NCI-H2029 treated with DMSO at 0.1 percent for 48 hours (cell line): ENCODE results near the gene PSMD9.
"Not testable (repeated sequence)": the region's sequence is repeated elsewhere in the genome, so short reads cannot be mapped to it uniquely, and the experiment has no call there.

Source experiments
- DNase-seq: peaks from one replicate; lab custom pipeline; 2025; lab: John Stamatoyannopoulos, UW

PSMD9 gene

DNA sequence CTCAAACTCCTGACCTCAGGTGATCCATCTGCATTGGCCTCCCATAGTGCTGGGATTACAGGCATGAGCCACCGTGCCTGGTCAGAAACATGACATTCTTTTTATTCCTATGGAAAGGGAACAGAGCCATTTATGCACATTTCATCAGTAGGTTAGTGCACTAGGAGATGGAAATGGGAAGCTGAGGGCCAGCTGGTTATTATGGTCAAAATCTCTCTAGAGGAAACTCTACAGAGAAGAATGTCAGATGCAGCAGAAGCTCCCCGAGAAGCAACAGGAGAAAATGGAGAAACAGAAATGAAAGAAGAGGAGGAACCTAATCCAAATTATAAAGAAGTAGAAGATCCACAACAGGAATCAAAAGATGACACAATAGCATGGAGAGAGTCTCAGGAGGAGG is 32.5 kb downstream of the PSMD9 start:
- DNase-seq = no peak

DNA sequence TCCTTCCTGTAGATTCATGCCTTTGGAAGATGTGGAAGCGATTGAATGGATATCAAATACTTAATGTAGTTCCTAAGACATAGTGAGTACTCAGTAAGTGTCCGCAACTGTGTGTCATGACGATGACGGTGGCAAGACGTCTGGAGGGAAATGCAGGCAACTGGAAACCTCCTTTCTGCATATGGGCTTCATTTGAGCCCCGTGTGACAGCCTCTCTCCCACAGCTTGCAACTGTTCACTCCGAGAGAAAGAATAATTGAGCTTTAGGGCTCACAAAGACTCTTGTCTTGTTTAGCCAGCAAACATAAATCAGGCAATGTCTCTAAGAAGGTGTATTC is 36.7 kb downstream of the PSMD9 start:
- DNase-seq = no peak

DNA sequence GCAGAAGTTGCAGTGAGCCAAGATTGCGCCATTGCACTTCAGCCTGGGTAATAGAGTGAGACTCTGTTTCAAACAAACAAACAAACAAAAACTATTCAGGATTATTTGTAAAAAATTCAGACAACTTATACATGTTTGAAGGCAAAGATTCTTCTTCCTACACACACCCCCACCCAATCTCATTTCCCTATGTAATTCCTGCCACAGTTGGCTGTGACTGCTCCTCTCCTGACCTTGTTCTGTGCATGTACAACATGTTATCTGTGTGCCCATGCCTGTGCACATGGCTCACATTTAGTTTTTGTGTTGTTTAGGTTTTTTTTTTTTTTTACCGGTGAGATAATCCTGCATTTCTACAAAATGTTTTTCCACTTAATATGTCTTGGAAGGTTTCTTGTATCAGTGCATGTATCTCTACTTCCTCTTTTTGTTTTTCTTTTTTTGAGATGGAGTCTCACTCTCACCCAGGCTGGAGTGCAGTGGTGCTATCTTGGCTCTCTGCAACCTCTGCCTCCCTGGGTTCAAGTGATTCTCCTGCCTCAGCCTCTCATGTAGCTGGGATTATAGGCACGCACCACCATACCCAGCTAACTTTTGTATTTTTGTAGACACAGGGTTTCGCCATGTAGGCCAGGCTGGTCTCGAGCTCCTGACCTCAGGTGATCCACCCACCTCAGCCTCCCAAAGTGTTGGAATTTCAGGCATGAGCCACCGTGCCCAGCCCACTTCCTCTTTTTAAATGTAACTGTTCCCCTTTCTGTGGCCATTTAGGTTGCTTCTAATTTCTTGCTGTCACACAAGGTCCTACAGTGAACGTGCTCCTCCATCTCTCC is 38.5 kb downstream of the PSMD9 start:
- no peak for DNase-seq

DNA sequence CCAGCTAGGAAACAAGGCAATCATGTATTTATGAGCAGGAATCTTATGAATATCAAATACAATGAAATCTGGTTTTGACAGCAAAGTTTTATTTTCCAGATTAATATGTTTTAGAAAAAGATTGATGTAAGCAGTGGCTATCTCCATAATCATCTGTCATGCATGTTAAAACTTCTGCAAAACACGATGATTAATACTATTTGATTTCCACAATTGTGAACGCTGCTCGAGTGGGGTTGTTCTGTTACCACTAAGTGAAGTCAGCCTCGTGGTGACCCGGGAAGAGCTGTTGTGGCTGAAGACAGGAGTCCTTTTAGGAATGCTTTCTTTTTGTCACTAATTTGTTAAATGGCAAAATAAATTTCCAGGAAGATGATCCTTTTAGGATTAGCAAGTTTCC is 39.2 kb downstream of the PSMD9 start:
- DNase-seq = no peak

DNA sequence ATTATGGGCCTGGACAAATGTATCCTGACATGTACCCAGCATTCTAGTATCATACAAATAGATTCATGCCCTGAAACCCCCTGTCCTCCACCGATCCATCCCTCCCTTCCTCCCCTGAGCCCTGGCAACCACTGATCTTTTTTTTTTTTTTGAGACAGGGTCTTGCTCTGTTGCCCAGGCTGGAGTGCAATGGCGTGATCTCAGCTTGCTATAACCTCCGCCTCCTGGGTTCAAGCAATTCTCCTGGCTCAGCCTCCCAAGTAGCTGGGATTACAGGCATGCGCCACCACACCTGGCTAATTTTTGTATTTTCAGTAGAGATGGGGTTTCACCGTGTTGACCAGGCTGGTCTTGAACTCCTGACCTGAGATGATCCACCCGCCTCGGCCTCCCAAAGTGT is 41.0 kb downstream of the PSMD9 start:
- not testable (repeated sequence) for DNase-seq

DNA sequence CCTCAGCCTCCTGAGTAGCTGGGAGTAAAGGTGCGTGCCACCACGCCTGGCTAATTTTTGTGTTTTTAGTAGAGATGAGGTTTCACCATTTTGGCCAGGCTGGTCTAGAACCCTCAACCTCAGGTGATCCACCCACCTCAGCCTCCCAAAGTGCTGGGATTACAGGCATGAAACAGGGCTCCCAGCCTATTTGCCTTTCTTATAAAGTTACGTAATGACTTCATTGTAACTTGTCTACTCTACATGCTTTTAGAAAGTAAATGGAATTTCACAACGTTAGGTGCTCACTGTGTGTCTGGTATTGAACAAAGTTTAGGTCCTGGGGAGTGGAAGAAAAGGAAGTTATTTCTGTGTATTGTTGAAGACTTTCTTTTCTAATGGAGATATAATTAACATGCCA is 42.3 kb downstream of the PSMD9 start:
- DNase-seq = no peak

DNA sequence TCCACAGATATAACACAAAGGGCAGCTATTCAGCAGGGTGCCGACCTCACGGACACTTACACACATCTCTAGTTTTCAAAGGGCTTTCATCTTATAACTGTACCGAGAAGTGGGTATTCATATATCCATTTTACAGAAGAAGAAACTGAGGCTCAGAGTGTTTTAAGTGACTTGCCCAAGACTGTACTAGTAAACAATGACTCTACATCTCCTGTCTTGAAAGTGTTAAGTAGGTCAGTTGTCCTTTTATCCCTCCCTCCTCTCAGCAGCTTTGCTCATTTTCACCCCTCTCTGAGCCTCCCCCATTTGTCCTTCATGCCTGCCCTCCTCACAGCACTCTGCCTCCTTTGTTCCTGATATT is 43.6 kb downstream of the PSMD9 start:
- no peak for DNase-seq

DNA sequence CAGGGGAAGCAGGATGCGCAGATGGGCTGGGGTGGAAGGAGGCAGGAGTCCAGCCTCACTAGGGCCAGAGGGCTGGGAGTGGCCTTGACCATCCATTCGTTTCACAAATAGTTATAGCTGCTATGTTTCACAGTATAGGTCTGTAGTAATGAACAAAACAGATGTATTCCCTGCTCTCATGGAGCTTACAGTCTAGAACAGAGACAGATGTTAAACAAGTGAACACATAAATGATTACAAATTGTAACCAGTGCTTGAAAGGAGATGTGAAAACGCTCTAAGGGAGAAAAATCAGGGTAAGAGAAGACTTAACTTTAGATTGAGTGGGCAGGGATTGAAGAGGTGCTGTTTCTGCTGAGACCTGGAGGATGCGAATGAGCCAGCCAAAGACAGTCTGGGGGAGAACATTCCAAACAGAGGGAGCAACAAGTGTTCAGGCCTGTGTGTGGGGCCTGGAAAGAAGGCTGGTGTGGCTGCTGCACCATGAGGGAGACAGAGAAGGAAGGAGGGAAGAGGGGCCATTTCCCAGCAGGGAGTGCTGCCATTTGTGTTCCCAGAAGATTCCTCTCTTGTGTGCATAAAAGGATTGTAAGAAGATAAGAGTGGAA is 44.4 kb downstream of the PSMD9 start:
- no peak for DNase-seq

DNA sequence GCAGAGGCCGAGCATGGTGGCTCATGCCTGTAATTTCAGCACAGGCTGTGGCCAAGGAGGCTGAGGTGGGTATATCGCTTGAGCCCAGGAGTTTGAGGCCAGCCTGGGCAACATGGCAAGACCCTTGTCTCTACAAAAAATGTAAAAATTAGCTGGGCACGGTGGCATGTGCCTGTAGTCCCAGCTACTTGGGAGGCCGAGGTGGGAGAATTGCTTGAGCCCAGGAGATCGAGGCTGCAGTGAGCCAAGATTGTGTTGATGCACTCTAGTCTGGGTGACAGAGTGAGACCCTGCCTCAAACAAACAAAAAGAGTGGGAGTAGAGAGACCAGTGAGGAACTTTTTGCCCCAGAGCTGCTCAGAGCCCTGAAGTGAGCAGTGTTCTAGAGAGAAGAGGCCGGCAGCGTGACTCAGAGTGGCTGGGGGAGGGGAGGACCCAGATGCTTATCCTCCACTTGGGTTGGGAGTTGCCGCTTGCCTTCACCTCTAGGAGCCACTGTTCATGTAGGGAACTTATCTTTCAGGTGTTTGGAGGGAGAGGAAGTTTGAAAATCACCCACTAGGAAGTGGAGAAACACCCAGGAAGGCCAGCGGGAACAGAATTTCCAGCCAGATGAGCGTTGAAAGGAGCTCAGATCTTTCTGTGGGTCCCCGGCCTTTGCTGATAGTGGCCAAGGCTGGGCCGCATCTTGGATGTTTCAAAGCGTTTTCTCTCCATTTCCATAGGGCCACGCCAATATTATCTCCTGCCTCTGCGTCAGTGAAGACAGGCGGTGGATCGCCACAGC is 45.1 kb downstream of the PSMD9 start:
- no peak for DNase-seq

DNA sequence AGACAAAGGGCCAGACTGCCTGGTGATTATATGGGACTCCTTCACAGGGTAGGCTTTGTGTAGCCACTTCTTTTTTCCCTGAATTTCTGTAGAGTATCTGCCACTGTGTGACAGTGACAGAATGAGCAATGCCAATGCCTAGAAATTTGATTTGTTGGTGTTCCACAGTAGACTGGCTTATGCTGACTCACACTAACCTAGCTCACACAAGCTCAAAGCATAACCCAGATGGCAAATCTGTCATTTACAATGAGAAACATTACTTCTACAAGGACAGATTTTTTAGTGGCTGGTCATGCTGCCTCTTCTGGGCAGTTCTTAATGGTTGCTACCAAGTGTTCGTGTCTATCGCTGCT is 45.7 kb downstream of the PSMD9 start:
- DNase-seq = no peak

DNA sequence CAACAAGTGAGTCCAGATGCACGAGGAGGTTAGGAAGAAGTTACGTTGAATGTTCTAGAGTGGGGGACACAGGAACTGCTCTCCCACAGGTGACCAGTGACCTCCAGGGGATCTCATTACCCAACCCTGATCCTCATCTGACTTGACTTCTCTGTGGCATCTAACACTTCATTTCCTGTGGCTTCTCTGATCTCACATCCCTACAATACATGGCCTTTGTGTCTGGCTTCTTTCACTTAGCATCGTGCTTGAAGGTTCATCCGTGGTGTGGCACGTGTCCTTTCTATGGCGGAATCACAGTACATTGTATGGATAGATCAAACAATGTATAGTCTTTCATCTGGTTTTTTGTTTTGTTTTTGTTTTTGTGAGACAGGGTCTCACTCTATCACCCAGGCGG is 49.1 kb downstream of the PSMD9 start:
- DNase-seq = no peak

DNA sequence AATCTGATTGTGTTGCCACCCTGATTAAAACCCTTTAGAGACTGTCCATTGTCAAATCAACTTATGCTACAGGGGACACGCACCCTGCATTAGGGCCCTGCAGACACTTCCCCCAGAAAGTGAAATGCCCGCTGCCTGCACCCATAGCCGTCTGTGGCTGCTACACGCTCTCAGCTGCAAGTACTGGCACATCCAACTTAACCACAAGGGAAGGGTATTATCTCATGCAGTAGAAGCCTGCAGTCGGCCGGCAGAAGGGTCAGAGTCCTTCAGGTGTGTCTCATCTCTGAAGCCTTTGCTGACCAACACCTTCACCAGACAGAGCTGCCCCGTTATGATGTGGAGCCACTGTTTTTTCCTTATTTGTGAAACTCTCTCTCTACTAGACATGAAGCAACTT is 50.6 kb downstream of the PSMD9 start:
- DNase-seq = no peak

DNA sequence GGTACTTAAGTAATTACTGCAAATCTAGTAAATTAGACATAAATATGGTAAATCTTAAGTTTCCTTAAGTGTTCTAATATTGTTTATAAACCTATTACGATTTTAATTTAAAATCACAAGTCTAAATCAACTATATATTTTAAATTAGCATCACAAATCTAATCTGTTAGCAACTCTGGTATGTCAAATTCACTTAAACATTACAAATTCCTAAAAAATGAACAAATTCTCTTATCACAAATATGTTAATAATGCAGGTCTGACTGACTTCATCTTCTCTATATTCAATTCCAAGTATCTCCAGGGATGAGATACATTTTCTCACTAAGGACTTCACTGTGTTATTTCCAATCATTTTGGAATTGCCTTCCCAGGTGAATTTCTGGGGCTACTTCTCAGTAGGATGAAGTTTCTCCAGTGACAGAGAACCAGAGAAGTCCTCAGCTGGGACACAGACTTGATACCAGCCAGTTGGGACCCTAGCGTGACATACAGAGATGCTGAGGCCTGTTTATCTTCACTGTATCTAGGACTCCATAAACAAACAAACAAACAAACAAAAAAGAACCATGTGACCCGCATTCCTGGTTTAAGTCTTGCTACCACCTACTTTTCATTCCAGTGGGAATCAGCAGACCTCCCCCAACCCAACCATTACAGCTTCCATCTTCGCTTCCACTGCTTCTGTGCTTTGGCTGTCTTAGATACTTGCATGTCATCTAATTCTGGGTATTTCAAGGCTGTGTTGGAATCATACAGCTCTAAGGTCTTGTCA is 51.6 kb downstream of the PSMD9 start:
- DNase-seq = no peak

DNA sequence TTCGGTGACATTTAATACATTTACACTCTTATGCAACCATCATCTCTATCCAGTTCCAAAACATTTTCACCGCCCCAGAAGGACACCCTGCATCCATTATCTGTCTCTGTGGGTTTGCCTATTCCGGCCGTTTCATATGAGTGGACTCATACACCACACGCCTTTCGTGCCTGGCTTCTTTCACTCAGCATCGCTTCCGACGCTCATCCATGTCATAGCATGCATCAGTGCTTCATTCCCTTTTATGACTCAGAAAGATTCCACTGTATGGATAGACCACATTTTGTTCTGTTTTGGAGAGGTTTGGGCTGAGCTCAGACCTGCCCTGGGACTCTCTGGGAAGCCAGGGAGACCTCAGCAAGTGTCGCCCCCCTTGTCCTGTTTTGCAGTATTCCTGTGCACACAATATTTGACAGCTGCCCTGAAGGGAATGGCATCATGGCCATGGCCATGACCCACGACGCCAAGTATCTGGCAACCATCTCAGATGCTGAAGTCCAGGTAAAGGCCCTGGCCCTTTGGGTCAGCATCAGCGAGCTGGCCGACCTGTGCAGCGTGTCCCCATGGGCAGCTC is 53.6 kb downstream of the PSMD9 start:
- DNase-seq = no peak

DNA sequence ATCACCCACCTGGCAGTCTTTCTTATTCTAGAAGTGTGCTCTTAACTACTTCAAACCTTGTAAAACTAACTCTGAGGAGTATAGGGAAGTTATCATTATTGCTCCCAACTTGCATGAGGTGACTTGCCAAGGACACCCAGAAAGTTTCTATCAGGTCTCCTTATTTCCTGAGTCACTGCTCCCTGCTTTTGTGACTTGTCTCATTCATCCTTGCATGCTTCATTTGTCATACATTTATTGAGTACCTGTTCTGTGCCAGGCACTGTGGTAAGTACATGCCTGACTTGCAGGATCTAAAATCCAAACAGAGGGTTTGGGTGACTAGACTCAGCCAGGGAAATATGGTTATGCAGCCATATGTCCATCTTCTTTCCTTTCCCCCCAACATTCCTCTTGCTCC is 55.3 kb downstream of the PSMD9 start:
- no peak for DNase-seq

DNA sequence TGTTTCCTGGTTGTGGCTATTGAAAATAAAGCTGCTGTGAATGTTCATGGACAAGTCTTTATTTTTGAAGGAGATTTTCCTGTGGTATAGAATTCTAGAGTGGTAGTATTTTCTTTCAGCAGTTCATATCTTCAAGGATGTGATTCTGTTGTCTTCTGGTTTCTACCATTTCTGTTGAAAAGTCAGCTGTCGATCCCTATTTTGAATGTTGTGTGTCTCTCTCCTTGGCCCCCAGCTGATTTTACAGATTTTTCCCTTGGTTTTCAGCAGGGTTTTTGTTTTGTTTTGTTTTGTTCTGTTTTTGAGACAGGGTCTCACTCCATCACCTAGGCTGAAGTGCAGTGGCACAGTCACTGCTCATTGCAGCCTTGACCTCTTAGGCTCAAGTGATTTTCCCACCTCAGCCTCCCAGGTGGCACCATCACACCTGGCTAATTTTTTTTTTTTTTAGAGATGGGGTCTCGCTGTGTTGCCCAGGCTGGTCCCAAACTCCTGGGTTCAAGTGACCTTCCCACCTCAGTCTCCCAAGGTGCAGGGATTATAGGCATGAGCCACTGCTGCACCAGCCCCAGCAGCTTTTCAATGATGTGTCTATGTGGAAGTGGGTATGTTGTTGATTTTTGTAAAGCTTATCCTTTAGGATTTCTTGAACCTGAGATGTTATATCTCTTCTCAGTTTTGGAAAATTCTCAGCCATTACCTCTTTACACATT is 57.9 kb downstream of the PSMD9 start:
- no peak for DNase-seq

DNA sequence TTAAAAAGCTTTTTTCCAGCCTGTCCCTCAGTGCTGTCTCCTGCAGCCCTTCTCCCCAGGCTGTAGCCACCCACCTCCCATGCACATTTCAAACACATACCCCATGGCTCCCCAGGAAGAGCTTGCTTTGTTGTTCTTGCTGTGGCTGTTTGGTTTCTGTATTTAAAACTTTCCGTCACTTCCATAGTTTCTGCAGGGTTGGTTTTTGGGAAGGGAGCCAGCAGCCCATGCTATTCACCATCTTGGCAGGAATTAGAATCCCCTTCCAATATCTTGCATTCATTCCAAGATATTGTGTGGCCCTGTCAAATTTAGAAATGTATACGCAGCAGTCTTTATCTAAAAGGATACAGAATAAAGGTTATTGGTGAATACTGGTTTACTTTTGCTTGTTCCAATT is 59.4 kb downstream of the PSMD9 start:
- no peak for DNase-seq

DNA sequence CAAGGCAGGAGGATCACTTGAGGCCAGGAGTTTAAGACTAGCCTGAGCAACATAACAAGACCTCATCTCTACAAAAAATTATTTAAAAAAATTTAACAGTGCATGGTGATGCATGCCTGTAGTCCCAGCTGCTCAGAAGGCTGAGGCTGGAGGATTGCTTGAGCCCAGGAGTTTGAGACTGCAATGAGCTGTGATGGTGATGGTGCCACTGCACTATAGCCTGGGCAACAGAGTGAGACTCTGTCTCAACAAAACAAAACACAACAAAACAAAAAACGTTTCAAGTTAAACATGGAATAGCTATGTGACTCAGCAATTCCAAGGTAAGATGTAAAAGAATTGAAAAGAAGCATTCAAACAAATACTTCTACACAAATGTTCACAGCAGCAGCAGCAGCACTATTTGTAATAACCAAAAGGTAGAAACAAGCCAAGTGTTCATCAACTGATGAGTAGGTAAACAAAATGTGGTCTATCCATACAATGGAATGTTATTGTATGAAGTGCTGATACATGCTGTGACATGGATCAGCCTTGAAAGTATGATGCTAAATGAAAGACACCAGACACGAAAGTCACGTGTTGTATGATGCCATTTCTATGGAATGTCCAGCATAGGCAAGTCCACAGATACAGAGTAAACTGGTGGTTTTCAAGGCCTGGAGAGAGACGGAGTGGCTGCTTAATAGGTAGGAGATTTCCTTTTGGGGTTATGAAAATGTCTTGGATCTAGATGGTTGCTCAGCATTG is 61.2 kb downstream of the PSMD9 start:
- DNase-seq = no peak

DNA sequence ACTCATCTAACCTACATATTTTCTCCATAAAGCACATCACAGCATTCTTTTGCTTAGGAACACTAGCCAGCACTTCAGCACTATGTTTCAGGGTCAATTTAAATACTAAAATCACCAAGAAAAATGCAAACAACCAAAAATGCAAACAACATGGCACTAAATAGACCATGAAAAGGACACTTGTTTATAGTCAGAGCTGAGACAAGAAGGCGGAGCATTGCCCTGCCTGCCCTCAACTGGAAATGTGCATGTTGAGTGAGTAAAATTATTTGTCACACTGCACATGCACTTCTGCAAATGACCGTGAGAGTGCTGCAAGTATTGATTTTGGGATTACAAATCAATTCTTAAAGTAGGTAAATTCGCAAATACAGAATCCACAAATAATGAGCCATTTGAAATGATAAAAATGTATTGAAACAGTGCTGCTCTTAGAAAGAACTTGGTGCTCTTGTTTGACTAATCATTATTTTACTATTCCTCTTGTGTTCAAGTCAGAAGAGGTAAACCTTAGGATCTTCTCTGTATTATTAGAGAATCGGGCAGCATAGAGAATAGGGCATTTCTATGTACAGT is 64.6 kb downstream of the PSMD9 start:
- DNase-seq = no peak

DNA sequence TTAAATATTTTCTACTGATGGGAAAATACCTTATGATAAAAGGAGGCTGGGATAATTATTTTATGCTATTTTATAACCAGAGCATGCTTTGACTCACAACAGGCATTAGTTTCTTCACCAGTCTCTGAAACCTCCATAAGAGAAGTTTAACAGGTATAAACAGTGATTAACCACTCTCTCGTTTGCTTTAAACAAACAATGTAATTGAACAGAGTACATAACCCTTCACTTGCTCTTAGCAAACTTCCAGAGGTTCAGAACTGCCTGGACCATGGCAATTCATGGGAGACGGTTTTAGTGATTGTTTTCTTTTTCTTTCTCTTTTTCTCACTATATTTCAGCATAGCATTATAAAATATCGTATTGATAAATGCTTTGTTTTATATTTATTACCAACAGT is 65.1 kb downstream of the PSMD9 start:
- no peak for DNase-seq
